GM23338 (cell line): Measurements from ENCODE around the gene MSL2. TPM values are rescaled to one million over a fixed set of nuclear protein-coding genes. Genes with fewer than 3 reads are reported as not detected.

ENCODE experiments used
- ATAC-seq: fragments of 200-7000 bp; cut with Tn5 transposase; 3 replicates; pipeline ENCODE4 v1.9.1; 2020
- DNase-seq: peaks from one replicate; pipeline ENCODE4 v3.0.0-alpha.2; 2015; ENCODE audit warnings: low spot score
- H2AFZ ChIP-seq: fragments of 200-600 bp; sonication (generic); 2 replicates; pipeline ENCODE4 v1.8.0; 2016; ENCODE audit warnings: antibody characterized with exemption, mild to moderate bottlenecking, moderate library complexity
- H3F3A ChIP-seq: fragments of 200-600 bp; sonication (generic); replicated peaks from 2 replicates; pipeline ENCODE4 v1.8.0; 2017; ENCODE audit warnings: antibody characterized with exemption, mixed run types, low read depth
- H3K27ac ChIP-seq: fragments of 200-600 bp; sonication (generic); 2 replicates; pipeline ENCODE4 v1.6.1; 2016; ENCODE audit warnings: low read depth
- H3K27me3 ChIP-seq: fragments of 200-600 bp; sonication (generic); 2 replicates; pipeline ENCODE4 v1.8.0; 2016; ENCODE audit warnings: mild to moderate bottlenecking, mixed run types, moderate library complexity; ENCODE audit not compliant: insufficient read depth
- H3K36me3 ChIP-seq: fragments of 200-600 bp; sonication (generic); 2 replicates; pipeline ENCODE4 v1.8.0; 2016; ENCODE audit warnings: mild to moderate bottlenecking; ENCODE audit not compliant: insufficient read depth
- H3K4me1 ChIP-seq: fragments of 200-600 bp; sonication (generic); 2 replicates; pipeline ENCODE4 v1.8.0; 2016; ENCODE audit warnings: mild to moderate bottlenecking, moderate library complexity; ENCODE audit not compliant: insufficient read depth
- H3K4me2 ChIP-seq: fragments of 200-600 bp; sonication (generic); 2 replicates; pipeline ENCODE4 v1.7.1; 2017; ENCODE audit warnings: mixed run types
- H3K4me3 ChIP-seq: fragments of 200-600 bp; sonication (generic); 2 replicates; pipeline ENCODE4 v1.6.1; 2016; ENCODE audit warnings: mixed run types
- H3K79me2 ChIP-seq: fragments of 200-600 bp; sonication (generic); replicated peaks from 2 replicates; pipeline ENCODE4 v1.8.0; 2017; ENCODE audit warnings: mild to moderate bottlenecking; ENCODE audit not compliant: insufficient read depth
- H3K9me2 ChIP-seq: fragments of 200-600 bp; sonication (generic); 2 replicates; pipeline ENCODE4 v1.8.0; 2017; ENCODE audit not compliant: insufficient read depth
- H4K20me1 ChIP-seq: fragments of 200-600 bp; sonication (generic); replicated peaks from 2 replicates; pipeline ENCODE4 v1.8.0; 2017; ENCODE audit warnings: mild to moderate bottlenecking; ENCODE audit not compliant: insufficient read depth
- H3K27ac Mint-ChIP-seq: 2 replicates; pipeline ENCODE4 v1.8.0; 2020; ENCODE audit warnings: inconsistent platforms, mild to moderate bottlenecking, moderate library complexity, mixed read lengths
- H3K27me3 Mint-ChIP-seq: 3 replicates; pipeline ENCODE4 v1.8.0; 2022; ENCODE audit warnings: low read depth, mild to moderate bottlenecking, moderate library complexity, mixed read lengths, inconsistent platforms; ENCODE audit not compliant: insufficient read depth, poor library complexity
- H3K36me3 Mint-ChIP-seq: 3 replicates; pipeline ENCODE4 v1.8.0; 2021; ENCODE audit warnings: low read depth, mild to moderate bottlenecking, inconsistent platforms, moderate library complexity, mixed read lengths
- H3K4me1 Mint-ChIP-seq: 3 replicates; pipeline ENCODE4 v1.8.0; 2020; ENCODE audit warnings: mild to moderate bottlenecking, inconsistent platforms, mixed read lengths
- H3K4me3 Mint-ChIP-seq: 3 replicates; pipeline ENCODE4 v1.8.0; 2021; ENCODE audit warnings: moderate library complexity, mild to moderate bottlenecking, inconsistent platforms, mixed read lengths
- H3K9me3 Mint-ChIP-seq: 3 replicates; pipeline ENCODE4 v1.8.0; 2020; ENCODE audit warnings: moderate library complexity, mild to moderate bottlenecking, inconsistent platforms, mixed read lengths
- CREB1 ChIP-seq: fragments of 250-450 bp; sonication (Bioruptor Pico); IDR thresholded peaks from 2 replicates; pipeline ENCODE4 v1.5.0; 2020; ENCODE audit warnings: low read depth, mild to moderate bottlenecking, moderate library complexity
- CTCF ChIP-seq, 2 experiments: fragments of 200-600 bp in 1 of 2; sonication (generic) in 1 of 2; conservative IDR thresholded peaks; 2 replicates each; pipeline versions ENCODE4 v1.5.1 to v1.6.1; 2016 to 2017; ENCODE audit warnings: antibody characterized with exemption in 2 of 2, low read depth in 2 of 2, mild to moderate bottlenecking in 2 of 2, moderate library complexity in 1 of 2
- ETS1 ChIP-seq: IDR thresholded peaks from 2 replicates; pipeline ENCODE4 v1.6.1; 2016; ENCODE audit warnings: antibody characterized with exemption
- EZH2 ChIP-seq: fragments of 200-600 bp; sonication (generic); IDR thresholded peaks from one replicate; pipeline ENCODE4 v1.8.0; 2017; ENCODE audit warnings: antibody characterized with exemption, mild to moderate bottlenecking, low read depth; ENCODE audit not compliant: unreplicated experiment
- EZH2phosphoT487 ChIP-seq: fragments of 200-600 bp; sonication (generic); IDR thresholded peaks from one replicate; pipeline ENCODE4 v1.8.1; 2018; ENCODE audit warnings: antibody characterized with exemption; ENCODE audit not compliant: unreplicated experiment
- JUNB ChIP-seq: IDR thresholded peaks from one replicate; pipeline ENCODE4 v1.6.1; 2016; ENCODE audit warnings: antibody characterized with exemption; ENCODE audit not compliant: unreplicated experiment
- NANOG ChIP-seq: IDR thresholded peaks from 2 replicates; pipeline ENCODE4 v1.6.1; 2016; ENCODE audit warnings: antibody characterized with exemption, borderline replicate concordance
- POLR2AphosphoS5 ChIP-seq: IDR thresholded peaks from 2 replicates; pipeline ENCODE4 v1.6.1; 2016; ENCODE audit warnings: antibody characterized with exemption, low read depth
- REST ChIP-seq: IDR thresholded peaks from one replicate; pipeline ENCODE4 v1.6.1; 2018; ENCODE audit warnings: antibody characterized with exemption; ENCODE audit not compliant: unreplicated experiment
- STAT1 ChIP-seq: IDR thresholded peaks from one replicate; pipeline ENCODE4 v1.6.1; 2016; ENCODE audit warnings: antibody characterized with exemption; ENCODE audit not compliant: unreplicated experiment
- ZNF114 ChIP-seq: fragments of 250-450 bp; sonication (Bioruptor Pico); IDR thresholded peaks from 2 replicates; pipeline ENCODE4 v1.5.0; 2020; ENCODE audit warnings: mild to moderate bottlenecking, moderate library complexity
- ZNF331 ChIP-seq: fragments of 250-450 bp; sonication (Bioruptor Pico); IDR thresholded peaks from 2 replicates; pipeline ENCODE4 v1.5.0; 2020; ENCODE audit warnings: low read depth, mild to moderate bottlenecking, moderate library complexity
- ZNF462 ChIP-seq: fragments of 250-450 bp; sonication (Bioruptor Pico); IDR thresholded peaks from 2 replicates; pipeline ENCODE4 v1.5.0; 2020; ENCODE audit warnings: mild to moderate bottlenecking, moderate library complexity
- polyA plus RNA-seq: library from polyadenylated mRNA; unstranded; fragments of >200 nt; fragmentation: Nextera tagmentation; extraction: Ambion mirVana; gene quantifications from 2 replicates; pipeline ENCODE4 v1.2.1, GENCODE V29; 2016
- total RNA-seq: library from RNA; depleted of rRNA; stranded (reverse); fragments of >200 nt; shearing (Covaris generic); gene quantifications from 2 replicates; pipeline ENCODE4 v1.2.3, GENCODE V29; 2014

MSL2 gene
- total and polyA plus RNA-seq, 2 experiments from 2014 or later = 7.5 to 50.6 TPM

GRCh38 chr3:136237961-136238649 is 42.0 kb upstream of the MSL2 start:
- H3K9me2 ChIP-seq = no peaks in the 10 kb centered on the region; the same call in 1 of the 2 replicates
- H2AFZ ChIP-seq = no peak overlapping the region
- peak; percentile 77 for ATAC-seq
- H3K4me2 ChIP-seq = peak overlapping the region; percentile 29; the same call in 1 of the 2 replicates
- Mint-ChIP-seq H3K4me1 (peaks cover 24% of the 10 kb centered on the region), H3K9me3 (no peaks in the 10 kb centered on the region), H3K36me3 (no peaks in the 10 kb centered on the region), H3K27ac (no peak overlapping the region), H3K4me3 (no peak overlapping the region), H3K27me3 (peaks cover 13% of the 10 kb centered on the region)
- H3F3A ChIP-seq = no peaks in the 10 kb centered on the region
- H3K36me3 ChIP-seq = no peaks in the 10 kb centered on the region
- no peak for TF ChIP-seq ZNF462 (CRISPR knock-in tag)
- TF ChIP-seq JUNB = no peak
- no peak for TF ChIP-seq REST
- no peak for TF ChIP-seq ZNF114
- no peak for TF ChIP-seq EZH2phosphoT487
- TF ChIP-seq ETS1 = no peak
- no peak for TF ChIP-seq ZNF331 (CRISPR knock-in tag)
- no peak for TF ChIP-seq CTCF (conservative IDR thresholded peaks at IDR 0.05; ENCODE audit: low read depth in 2 of 2)
- TF ChIP-seq NANOG = no peak
- TF ChIP-seq POLR2AphosphoS5 = no peak
- TF ChIP-seq CREB1 (CRISPR knock-in tag) = no peak
- no peak for TF ChIP-seq STAT1
- TF ChIP-seq EZH2 = no peak
- 0 out of 2 replicates have a peak, but pooled peaks cover 4% of the 10 kb centered on the region for H3K27me3 ChIP-seq
- no peak overlapping the region for H3K27ac ChIP-seq
- no peaks in the 10 kb centered on the region for H3K79me2 ChIP-seq
- peak; percentile 45 for DNase-seq
- H4K20me1 ChIP-seq = no peaks in the 10 kb centered on the region
- peaks cover 10% of the 10 kb centered on the region for H3K4me1 ChIP-seq
- H3K4me3 ChIP-seq = no peak overlapping the region
